ENCODE data around the gene KCNA3.

DNA sequence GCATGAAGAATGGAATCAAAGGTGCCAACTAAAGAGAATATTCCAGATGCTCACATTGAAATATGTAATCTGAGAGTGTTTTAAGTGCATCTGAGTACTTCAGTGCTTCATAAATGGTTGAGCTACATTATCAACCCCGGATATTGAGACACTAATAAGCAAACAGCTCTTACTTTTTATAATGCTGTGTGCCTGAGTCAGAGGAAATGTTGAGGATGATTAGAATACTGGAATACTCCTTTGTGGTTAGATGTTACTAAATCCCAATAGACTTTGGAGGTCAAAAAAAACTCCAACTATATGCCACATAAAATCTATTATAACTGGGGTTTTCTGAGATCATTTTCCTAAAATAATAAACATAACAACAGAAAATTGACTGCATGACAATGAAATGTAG, 12.5 kb upstream of the KCNA3 start:
- TF ChIP-seq CTCF (conservative IDR thresholded peaks at IDR 0.05; ENCODE audit: low read depth, low read length) = no peak
- no peak for TF ChIP-seq EZH2 (IDR thresholded peaks at IDR 0.05; ENCODE audit: low read length, unreplicated experiment)

Data from PC-3 (cell line).